Adrenal gland (tissue), 12 donors: Measurements from ENCODE around the gene FXYD3. TPM values are rescaled to one million over a fixed set of nuclear protein-coding genes. Genes with fewer than 3 reads are reported as not detected.

Experiments used
- DNase-seq, 7 donors: peaks; one replicate each; pipeline ENCODE4 v3.0.0-alpha.2; 2019 to 2020
- H3K27ac ChIP-seq, 5 donors: fragments of 200-600 bp; sonication (generic) in 4 of 5; 1 replicate in 3 of 5; 2 replicates in 2 of 5; pipeline versions ENCODE4 v1.5.1 to v1.8.0; 2016 to 2020; ENCODE audit warnings: mild to moderate bottlenecking in 1 of 5
- H3K27me3 ChIP-seq: fragments of 200-600 bp; 2 replicates; pipeline ENCODE4 v1.8.0; 2021
- H3K36me3 ChIP-seq, 2 donors: fragments of 200-600 bp; replicated peaks in 1 of 2; 1 replicate in 1 of 2; 2 replicates in 1 of 2; pipeline versions ENCODE4 v1.5.1 to v1.8.0; 2018 to 2022
- H3K4me1 ChIP-seq, 2 donors: fragments of 200-600 bp; replicated peaks in 1 of 2; 1 replicate in 1 of 2; 2 replicates in 1 of 2; pipeline versions ENCODE4 v1.5.1 to v1.8.0; 2018 to 2021
- H3K4me3 ChIP-seq, 4 donors: fragments of 200-600 bp; sonication (generic) in 3 of 4; one replicate each; pipeline ENCODE4 v1.5.1; 2016 to 2018
- H3K9me3 ChIP-seq, 3 donors: fragments of 200-600 bp; sonication (generic) in 1 of 3; replicated peaks in 1 of 3; 1 replicate in 2 of 3; 2 replicates in 1 of 3; pipeline versions ENCODE4 v1.5.1 to v1.8.0; 2016 to 2021
- POLR2A ChIP-seq, 2 donors: fragments of 450-650 bp; IDR thresholded peaks; one replicate each; pipeline ENCODE4 v1.6.1; 2017; ENCODE audit warnings: antibody characterized with exemption in 2 of 2, mild to moderate bottlenecking in 2 of 2, moderate library complexity in 1 of 2
- WGBS, 4 donors: extraction: QIAGEN DNeasy Blood & Tissue Kit in 2 of 4; methylation state at CpG; one replicate each; pipeline versions ENCODE4 v1.1.5 to v1.1.7; 2013 to 2017; 5-methylcytosine and 5-hydroxymethylcytosine counted together
- intact Hi-C, 2 donors: fragments of 100-400 bp; cut with DNase I; formaldehyde crosslinking; loops; one replicate each; pipeline versions ENCODE4 v1.14.1 to v1.15.0; 2022 to 2023
- polyA plus RNA-seq, 3 donors: library from polyadenylated mRNA; stranded (reverse); fragments of 200-250 nt in 2 of 3; fragments of 350-450 nt in 1 of 3; fragmentation: Illumina TruSeq in 1 of 3; extraction: RNeasy Lipid Tissue Mini Kit (QIAGEN cat#74804) in 1 of 3; gene quantifications; one replicate each; pipeline ENCODE4 v1.2.3, GENCODE V29; 2013 to 2014
- total RNA-seq, 9 donors: library from RNA; depleted of rRNA in 4 of 9; stranded (reverse); fragments of >200 nt in 4 of 9; fragments of 120-200 nt in 1 of 9; fragmentation: NEBNext Ultra II Directional in 1 of 9; extraction: Animal tissue kit (Norgen Biotek cat#: 25700) in 1 of 9; gene quantifications; one replicate each; pipeline versions ENCODE4 v1.1.0 to v1.2.4, GENCODE V29; 2013 to 2023
- TF ChIP-seq, protein P1 (sequence below), 6 experiments: fragments of 450-650 bp in 4 of 6; fragments of 200-600 bp in 2 of 6; sonication (generic) in 1 of 6; IDR thresholded peaks; 1 replicate in 5 of 6; 2 replicates in 1 of 6; pipeline versions ENCODE4 v1.5.1 to v1.8.0; 2016 to 2021; ENCODE audit warnings: antibody characterized with exemption in 6 of 6, mild to moderate bottlenecking in 2 of 6, moderate library complexity in 1 of 6
- donor health status: healthy with polysubstance abuse.
- donor health status: Bipolar disorder and iron deficiency.
- donor health status: DM: yes; HTN: yes; CAD: no.
- donor health status: DM: no; HTN: no; CAD: no.
- donor health status: DM: no; HTN: no; CAD: no.
- donor health status: DM: yes; HTN: yes; CAD: no.

The FXYD3 gene
- total and polyA plus RNA-seq, 12 donors, result 0.34 to 4.6 (median 2.3) TPM; not detected in 4

DNA sequence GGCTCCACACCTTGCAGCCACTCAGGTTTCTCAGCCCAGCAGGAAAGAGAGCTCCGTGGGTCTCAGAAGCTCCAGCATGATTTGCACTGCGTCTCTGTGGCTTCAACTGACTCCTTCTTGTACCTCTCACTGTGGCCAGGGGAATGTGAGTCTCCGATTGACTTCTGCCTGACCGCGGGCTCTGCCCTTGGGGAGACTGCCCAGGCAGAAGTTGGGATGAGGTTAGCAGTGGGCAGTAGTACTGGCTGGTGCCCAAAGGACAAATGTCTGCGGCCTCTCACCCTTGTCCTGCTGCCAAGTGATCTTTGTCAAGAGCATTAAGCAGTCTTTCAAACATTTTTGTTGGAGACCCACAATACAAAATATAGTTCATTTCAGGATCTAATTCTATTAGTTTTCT, 34.4 kb upstream of the FXYD3 start:
- H3K27ac ChIP-seq, result no peak overlapping the region
- WGBS, 4 donors, result 50 to 66% (median 64%) methylated on average over 1 to 6 of the region's 6 CpGs
- H3K36me3 ChIP-seq, result no peaks in the 10 kb centered on the region
- no peaks in the 10 kb centered on the region for H3K9me3 ChIP-seq
- no peak overlapping the region for H3K4me3 ChIP-seq
- DNase-seq, result peak in 3 of 7 donors; percentile 21 to 48 (median 34)
- no peaks in the 10 kb centered on the region for H3K4me1 ChIP-seq
- no peaks in the 10 kb centered on the region for H3K27me3 ChIP-seq
- TF ChIP-seq, protein P1, sequence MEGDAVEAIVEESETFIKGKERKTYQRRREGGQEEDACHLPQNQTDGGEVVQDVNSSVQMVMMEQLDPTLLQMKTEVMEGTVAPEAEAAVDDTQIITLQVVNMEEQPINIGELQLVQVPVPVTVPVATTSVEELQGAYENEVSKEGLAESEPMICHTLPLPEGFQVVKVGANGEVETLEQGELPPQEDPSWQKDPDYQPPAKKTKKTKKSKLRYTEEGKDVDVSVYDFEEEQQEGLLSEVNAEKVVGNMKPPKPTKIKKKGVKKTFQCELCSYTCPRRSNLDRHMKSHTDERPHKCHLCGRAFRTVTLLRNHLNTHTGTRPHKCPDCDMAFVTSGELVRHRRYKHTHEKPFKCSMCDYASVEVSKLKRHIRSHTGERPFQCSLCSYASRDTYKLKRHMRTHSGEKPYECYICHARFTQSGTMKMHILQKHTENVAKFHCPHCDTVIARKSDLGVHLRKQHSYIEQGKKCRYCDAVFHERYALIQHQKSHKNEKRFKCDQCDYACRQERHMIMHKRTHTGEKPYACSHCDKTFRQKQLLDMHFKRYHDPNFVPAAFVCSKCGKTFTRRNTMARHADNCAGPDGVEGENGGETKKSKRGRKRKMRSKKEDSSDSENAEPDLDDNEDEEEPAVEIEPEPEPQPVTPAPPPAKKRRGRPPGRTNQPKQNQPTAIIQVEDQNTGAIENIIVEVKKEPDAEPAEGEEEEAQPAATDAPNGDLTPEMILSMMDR (IDR thresholded peaks at IDR 0.05), result no peak
- TF ChIP-seq POLR2A (IDR thresholded peaks at IDR 0.05), result no peak
- intact Hi-C loops, result no loop called here

DNA sequence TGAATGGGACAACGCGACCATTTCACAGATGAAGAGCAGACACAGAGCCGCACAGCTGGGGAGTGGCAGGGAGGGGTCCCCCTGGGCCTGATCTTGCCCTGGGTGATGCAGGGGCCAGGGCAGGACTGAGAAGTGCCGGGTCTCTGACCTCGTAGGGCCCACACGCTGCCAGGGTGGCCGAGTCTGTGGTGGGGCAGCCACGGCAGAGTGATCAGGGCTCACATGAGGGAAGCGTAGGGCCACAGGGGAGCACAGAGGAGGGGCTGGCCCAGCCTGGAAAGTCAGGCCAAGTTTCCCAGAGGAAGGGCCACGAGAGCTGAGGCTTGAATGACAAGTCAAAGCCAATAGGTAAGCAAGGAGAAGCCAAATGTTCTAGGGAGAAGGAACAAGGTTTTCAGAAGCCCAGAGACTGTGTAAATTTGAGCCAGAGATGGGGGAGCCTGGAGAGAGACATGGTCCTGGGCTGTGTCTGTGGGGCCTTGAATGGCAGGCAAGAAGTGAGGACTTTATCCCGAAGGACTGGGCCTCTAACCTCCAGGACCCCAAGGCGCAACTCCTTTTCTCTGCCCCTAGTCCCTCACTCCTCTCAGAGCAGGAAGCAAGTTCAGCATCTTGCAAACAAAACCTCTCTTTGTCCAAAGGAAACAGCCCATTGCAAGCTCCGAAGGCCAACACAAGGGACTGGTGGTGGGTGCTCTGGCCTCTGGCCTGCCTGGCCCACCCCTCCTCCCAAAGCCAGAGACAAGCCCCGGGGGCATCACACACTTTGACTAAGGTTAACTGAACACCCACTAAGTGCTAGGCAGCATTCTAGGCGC, 31.7 kb upstream of the FXYD3 start:
- 77 to 85% (median 82%) methylated on average over 8 to 15 of the region's 15 CpGs for WGBS, 4 donors
- Histone ChIP-seq H3K4me1 (no peaks in the 10 kb centered on the region), H3K4me3 (no peak overlapping the region), H3K27me3 (no peaks in the 10 kb centered on the region), H3K27ac (no peak overlapping the region), H3K36me3 (no peaks in the 10 kb centered on the region), H3K9me3 (no peaks in the 10 kb centered on the region)
- TF ChIP-seq, protein P1 (IDR thresholded peaks at IDR 0.05), result no peak
- no peak for TF ChIP-seq POLR2A (IDR thresholded peaks at IDR 0.05)
- intact Hi-C loops, result no loop called here
- no peak for DNase-seq

DNA sequence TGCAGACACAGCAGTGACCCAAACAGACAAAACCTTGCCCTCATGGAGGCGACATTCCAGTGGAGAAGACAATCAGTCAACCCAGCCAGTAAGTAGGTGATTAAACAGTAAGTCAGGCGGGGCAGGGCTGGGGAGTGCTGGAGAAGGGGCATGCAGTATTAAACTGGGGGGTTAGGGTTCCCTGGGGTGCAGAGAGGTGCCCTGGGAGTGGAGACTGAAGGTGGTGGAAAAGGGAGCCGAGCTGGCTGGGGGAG, 31.2 kb upstream of the FXYD3 start:
- intact Hi-C loops, result no loop called here
- WGBS, 4 donors, result 86 to 91% (median 89%) methylated on average over 3 of the region's 3 CpGs
- Histone ChIP-seq H3K9me3 (no peaks in the 10 kb centered on the region), H3K36me3 (no peaks in the 10 kb centered on the region), H3K27me3 (no peaks in the 10 kb centered on the region), H3K27ac (no peak overlapping the region), H3K4me3 (no peak overlapping the region), H3K4me1 (no peaks in the 10 kb centered on the region)
- DNase-seq, result no peak
- TF ChIP-seq, protein P1 (IDR thresholded peaks at IDR 0.05), result no peak
- TF ChIP-seq POLR2A (IDR thresholded peaks at IDR 0.05), result no peak

DNA sequence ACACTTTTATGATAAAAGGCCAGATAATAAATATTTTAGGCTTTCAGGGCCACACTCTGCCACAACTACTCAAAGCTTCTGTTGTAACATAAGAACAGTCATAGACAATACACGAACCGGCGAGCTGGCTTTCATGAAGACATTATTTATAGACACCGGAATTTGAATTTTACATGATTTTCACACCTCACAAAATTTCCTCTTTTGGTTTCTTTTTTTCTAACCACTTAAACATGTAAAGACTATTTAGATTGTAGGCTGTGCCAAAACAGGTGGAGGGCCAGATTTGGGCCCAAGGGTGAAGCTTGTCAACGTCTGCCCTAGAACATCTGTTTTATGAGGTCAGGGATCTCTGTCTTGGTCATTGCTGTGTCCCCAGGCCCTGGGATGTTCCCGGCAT, 29.7 kb upstream of the FXYD3 start:
- Histone ChIP-seq H3K4me3 (no peak overlapping the region), H3K9me3 (no peaks in the 10 kb centered on the region), H3K27ac (no peak overlapping the region), H3K36me3 (no peaks in the 10 kb centered on the region), H3K27me3 (peaks cover 4% of the 10 kb centered on the region), H3K4me1 (peaks cover 0 to 6% of the 10 kb centered on the region in 2 donors)
- intact Hi-C loops, result no loop called here
- 60 to 72% (median 66%) methylated on average over 6 of the region's 6 CpGs for WGBS, 4 donors
- TF ChIP-seq, protein P1 (IDR thresholded peaks at IDR 0.05), result no peak
- no peak for TF ChIP-seq POLR2A (IDR thresholded peaks at IDR 0.05)
- DNase-seq, result no peak
